Measurements from ENCODE around the gene ROCK2.

The ROCK2 gene

DNA sequence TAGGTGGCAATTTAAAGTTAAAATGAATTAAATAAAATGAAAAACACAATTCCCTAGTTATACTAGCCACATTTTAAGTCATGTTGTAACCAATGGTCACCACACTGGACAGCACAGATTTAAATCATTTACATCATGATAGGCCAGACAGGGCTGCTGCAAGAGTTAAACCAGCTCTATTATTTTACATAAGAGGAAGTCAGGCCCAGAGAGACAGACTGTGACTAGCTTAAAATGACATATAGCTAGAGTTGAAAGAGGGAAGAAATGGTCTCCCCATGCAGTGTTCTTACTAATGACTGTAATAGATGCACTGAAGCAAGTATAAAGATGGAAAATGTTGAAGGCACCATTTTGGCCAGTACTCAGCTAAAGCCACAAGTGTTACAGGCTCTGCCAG, 119.5 kb downstream of the ROCK2 start:
- no peak for DNase-seq

- DNase-seq = no peak
Measured at GRCh38 chr2:11222845-11223244, 121.6 kb downstream of the ROCK2 start.

GRCh38 chr2:11220445-11220844, 124.0 kb downstream of the ROCK2 start:
- no peak for DNase-seq

DNA sequence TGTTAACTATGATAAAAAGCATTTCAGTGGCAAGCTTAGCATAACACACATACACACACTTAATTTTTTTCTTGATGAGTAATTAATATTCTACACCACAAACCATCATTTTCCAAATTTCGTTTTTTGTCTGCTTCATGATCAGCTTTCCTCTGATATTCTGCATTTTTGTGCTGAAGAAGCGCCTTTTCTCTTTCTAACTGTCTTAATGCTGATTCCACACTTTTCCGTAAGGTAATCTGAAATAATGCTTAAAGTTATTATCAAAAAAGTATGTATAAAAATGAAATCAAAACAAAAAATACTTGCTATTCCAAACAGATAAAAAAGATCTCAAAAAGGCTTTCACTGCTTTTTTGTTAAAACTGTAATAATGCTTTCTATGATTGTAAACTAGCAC, 129.0 kb downstream of the ROCK2 start:
- no peak for DNase-seq

DNA sequence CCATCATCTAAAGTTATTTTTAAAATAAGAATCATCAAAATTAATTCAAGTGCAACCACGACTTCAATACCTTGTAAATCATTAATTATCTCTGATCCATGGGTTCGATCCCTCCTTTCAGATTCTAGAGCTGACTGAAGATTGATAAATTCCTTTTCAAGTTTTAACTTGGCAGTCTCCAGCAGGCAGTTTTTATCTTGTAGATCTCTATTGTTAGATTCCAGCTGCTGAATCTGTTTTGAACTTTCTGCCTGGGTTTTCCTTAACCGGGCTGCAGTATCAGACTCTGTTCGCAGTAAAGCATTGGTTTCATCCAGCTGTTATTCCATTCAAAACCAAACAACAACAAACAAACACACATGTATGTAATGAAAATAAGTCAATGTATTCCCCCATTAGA, 129.7 kb downstream of the ROCK2 start:
- no peak for DNase-seq

DNA sequence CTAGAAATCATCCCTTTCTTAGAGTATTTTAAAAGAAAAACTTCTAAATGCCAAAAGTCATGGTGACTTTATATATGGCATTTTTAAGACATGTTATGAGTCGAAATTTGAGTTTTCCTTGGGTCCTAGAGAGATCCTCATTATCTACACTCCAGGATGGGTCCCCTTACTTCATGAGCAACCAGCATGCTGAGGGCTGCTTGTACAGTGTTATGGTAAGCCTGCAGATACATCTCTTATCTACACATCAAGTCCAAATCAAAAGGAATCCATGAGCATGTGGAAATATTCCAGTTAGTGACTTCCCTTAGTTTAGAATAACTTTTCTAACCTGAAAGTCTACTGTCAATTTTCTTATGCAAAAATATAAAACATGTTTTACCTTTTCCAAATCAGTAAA, 130.5 kb downstream of the ROCK2 start:
- no peak for DNase-seq

DNA sequence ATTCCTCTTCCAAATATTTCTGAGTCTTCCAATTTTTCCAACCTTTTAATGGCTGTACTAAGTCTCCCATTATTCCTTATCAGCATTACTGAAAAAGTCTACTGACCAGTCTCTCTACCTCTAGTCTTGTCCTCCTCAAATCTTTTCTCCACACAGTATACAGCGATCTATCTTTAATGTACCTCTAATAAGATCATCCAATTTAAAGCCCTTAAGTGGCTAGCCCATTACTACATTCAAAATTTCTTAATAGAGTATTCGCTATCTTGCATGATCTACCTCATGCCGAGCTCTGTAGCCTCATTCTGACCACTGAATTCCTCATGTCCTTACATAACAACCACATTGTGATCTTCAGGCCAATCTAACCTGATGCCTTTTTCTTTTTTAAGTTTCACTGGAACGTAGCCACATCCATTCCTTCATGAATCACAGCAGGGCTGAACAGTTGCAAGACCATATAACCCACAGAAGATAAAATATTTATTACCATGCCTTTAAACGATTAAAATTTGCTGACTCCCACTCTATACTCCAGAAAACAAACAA, 131.3 kb downstream of the ROCK2 start:
- DNase-seq = no peak

- no peak for DNase-seq
Measured at GRCh38 chr2:11212645-11213044, 131.8 kb downstream of the ROCK2 start.

GRCh38 chr2:11208083-11208482, 136.4 kb downstream of the ROCK2 start:
- no peak for DNase-seq

- no peak for DNase-seq
Measured at GRCh38 chr2:11203480-11203879, 141.0 kb downstream of the ROCK2 start.

DNA sequence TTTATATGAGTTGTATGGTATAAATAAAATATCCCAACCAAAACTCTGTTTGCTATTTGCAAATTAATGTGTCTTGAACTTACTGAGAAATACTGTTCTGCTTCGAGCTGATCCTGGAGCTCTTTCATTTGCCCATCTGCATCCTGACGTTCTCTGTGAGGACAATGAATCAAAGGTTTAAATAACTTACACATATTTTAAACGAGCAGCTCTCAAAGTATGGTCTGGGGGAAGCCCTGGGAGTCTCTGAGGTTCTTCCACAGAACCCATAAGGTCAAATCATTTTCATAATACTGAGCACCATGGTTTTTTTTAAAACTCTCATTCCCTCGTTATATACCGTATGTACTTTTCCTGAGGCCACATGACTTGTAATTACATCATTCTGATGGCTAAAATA, 142.5 kb downstream of the ROCK2 start:
- no peak for DNase-seq

GRCh38 chr2:11200651-11201050, 143.8 kb downstream of the ROCK2 start:
- DNase-seq = no peak

DNA sequence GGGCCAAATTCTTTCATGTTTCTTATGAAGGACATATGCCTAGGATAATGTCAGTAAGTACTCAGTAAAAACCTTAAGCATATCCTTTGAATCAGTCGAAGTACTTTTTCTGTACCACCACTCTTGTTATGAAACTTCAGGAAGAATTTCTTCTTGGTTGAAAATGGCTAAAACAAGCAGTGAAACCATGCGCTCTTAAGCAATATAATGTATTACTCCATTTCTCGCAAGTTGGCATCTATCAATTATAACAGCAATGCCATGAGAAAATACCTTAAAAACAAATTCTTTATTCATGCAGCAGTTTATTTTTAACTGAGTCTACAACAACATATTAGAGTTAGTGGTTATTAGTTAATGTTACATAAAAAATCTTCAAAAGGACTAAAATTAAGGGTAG, 148.2 kb downstream of the ROCK2 start:
- no peak for DNase-seq

- no peak for DNase-seq
Measured at GRCh38 chr2:11187731-11188130, 156.7 kb downstream of the ROCK2 start.

DNA sequence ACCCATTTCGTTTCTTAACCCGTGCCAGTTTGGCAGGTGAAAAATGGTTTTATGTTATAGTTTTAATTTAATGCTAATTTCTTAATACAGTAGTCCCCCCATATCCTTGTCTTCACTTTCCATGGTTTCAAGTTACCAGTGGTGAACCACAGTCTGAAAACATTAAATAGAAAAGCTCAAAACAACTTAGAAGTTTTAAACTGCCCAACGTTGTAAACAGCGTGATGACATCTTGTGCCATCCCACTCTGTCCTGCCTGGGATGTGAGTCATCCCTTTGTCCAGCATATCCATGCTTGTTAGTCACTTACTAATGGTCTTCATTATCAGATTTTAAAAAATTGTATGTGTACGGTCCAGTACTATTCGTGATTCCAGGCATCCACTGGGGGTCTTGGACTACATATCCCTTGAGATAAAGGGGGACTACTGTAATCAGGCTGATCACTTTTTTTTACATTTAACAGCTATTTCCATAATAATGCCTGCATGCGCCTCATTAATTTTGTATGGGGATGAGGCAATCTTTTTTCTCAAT, 157.3 kb downstream of the ROCK2 start:
- no peak for DNase-seq

DNA sequence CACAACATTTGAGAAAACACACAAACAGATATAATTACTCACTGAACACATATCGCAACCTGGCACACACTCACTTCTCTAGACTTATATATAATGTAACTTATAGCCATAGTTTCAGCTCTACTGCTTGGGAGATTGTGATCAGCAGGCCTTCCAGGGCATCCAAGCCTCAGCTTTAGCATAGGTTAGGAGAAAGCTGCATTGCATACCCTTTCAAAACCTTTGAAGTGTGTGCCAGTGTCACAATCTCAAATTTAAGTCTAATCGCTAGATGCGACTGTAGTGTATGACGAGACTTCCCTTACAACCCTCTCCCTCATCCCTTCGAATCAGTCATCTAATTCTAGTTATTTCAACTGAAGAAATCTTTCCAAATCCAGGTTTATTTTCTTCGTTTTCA, 158.3 kb downstream of the ROCK2 start:
- DNase-seq = no peak

DNA sequence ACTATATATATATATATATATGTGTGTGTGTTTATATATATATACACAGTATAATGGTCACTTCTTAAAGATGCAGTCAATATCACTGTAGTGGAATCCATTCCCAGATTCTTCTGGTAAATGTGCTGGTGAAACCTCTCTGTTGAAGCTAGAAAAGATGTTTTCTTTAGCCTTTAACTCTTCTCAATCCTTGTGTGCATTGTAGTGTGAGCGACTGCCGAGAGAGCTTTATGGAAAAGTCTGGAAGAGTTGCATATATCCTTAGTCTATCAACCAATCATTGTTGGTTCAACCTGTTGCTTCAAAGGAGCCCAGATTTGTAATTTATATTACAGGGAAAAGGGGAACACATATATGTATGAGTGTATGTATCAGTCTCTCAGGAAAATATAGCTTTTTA, 161.5 kb downstream of the ROCK2 start:
- no peak for DNase-seq

GRCh38 chr2:11180653-11181052, 163.8 kb downstream of the ROCK2 start:
- DNase-seq = no peak

GRCh38 chr2:11179899-11180298, 164.5 kb downstream of the ROCK2 start:
- no peak for DNase-seq

- no peak for DNase-seq
Measured at GRCh38 chr2:11179196-11179595, 165.2 kb downstream of the ROCK2 start.

DNA sequence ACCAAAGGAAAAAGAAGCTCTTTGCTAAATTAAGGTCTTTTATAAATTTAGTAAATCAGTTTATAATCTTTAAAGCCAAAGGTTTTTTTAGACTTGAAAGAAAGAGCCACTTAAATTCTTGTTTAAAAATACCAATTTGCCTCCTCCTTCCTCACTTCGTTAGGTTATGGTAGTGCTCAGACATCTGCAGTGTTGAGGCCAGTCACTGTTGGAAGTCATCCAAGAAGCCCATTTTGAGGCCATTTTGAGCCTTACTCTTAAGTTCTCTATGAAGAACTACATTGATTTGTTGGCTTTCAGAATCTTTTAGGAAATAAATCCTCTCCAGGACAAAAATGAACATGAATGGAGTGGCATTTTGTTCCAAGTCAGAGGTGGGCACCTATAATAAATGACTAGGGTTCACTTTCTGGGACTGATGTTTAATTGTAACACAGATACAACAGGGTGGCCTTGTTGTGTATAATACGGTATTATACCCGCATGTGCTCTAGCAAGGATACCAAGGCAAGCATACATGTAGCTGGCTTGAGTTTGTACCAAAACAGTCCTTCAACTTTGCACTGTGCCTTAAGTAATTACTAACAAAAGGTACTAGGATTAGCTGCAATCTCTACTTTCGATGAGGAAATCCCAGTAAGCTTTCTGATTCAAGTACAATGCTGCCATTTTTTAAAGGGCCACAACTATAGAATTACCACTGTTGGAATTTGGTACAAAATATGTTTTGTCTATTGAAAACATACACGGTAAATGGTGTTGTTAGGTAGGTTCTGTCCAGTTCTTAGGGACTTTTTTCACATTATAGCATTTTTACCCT, 166.4 kb downstream of the ROCK2 start:
- DNase-seq = no peak

GRCh38 chr2:11175293-11175795, 169.1 kb downstream of the ROCK2 start:
- DNase-seq = no peak

- no peak for DNase-seq
Measured at GRCh38 chr2:11174222-11174621, 170.2 kb downstream of the ROCK2 start.

- no peak for DNase-seq
Measured at GRCh38 chr2:11169333-11169732, 175.1 kb downstream of the ROCK2 start.

- no peak for DNase-seq
Measured at GRCh38 chr2:11168488-11168887, 175.9 kb downstream of the ROCK2 start.

Data from stimulated activated naive CD4-positive, alpha-beta T cell treated with Interleukin-2 at 50 U/mL for 16 hours (primary cell).